HepG2 (cell line): ENCODE data around the gene STIP1. TPM values are rescaled to one million over a fixed set of nuclear protein-coding genes. Genes with fewer than 3 reads are reported as not detected.

ENCODE experiments used
- CBX5 ChIP-seq: sonication (generic); formaldehyde crosslinking; IDR thresholded peaks from 2 replicates; pipeline ENCODE4 v1.4.0; 2020; ENCODE audit warnings: missing genetic modification reagents, borderline replicate concordance
- CC2D1A ChIP-seq: sonication (generic); formaldehyde crosslinking; IDR thresholded peaks from 2 replicates; pipeline ENCODE4 v1.8.1; 2023; ENCODE audit warnings: mild to moderate bottlenecking, missing genetic modification reagents
- DMTF1 ChIP-seq: sonication (generic); formaldehyde crosslinking; IDR thresholded peaks from 2 replicates; pipeline ENCODE4 v1.4.0; 2020; ENCODE audit warnings: mild to moderate bottlenecking, missing genetic modification reagents
- FOXP4 ChIP-seq: sonication (generic); formaldehyde crosslinking; IDR thresholded peaks from 2 replicates; pipeline ENCODE4 v1.4.0; 2020; ENCODE audit warnings: missing genetic modification reagents
- GATAD1 ChIP-seq: IDR thresholded peaks from 2 replicates; pipeline ENCODE4 v1.6.1; 2016; ENCODE audit warnings: missing genetic modification reagents, missing compliant biosample characterization
- GLI4 ChIP-seq: sonication (generic); formaldehyde crosslinking; IDR thresholded peaks from 2 replicates; pipeline ENCODE4 v1.5.1; 2020; ENCODE audit warnings: missing genetic modification reagents, mild to moderate bottlenecking, moderate library complexity, borderline replicate concordance
- GTF2F1 ChIP-seq: fragments of 150-350 bp; IDR thresholded peaks from 2 replicates; pipeline ENCODE4 v1.6.1; 2014; ENCODE audit warnings: low read length
- KDM3A ChIP-seq: IDR thresholded peaks from 2 replicates; pipeline ENCODE4 v1.6.1; 2018; ENCODE audit warnings: low read depth, missing compliant biosample characterization
- NFIC ChIP-seq: IDR thresholded peaks from 2 replicates; pipeline ENCODE4 v1.6.1; 2012; ENCODE audit warnings: mild to moderate bottlenecking, low read length, inconsistent platforms
- NR2F2 ChIP-seq: IDR thresholded peaks from 2 replicates; pipeline ENCODE4 v1.6.1; 2012; ENCODE audit warnings: low read depth, inconsistent platforms, borderline replicate concordance
- SAFB2 ChIP-seq: sonication (generic); formaldehyde crosslinking; IDR thresholded peaks from 2 replicates; pipeline ENCODE4 v1.5.1; 2020; ENCODE audit warnings: missing genetic modification reagents, low read depth, mild to moderate bottlenecking, borderline replicate concordance
- SNAI1 ChIP-seq: sonication (generic); formaldehyde crosslinking; IDR thresholded peaks from 2 replicates; pipeline ENCODE4 v1.5.0; 2020; ENCODE audit warnings: mild to moderate bottlenecking, missing genetic modification reagents, borderline replicate concordance
- THRA ChIP-seq: sonication (generic); formaldehyde crosslinking; IDR thresholded peaks from 2 replicates; pipeline ENCODE4 v1.4.0; 2020; ENCODE audit warnings: missing genetic modification reagents, borderline replicate concordance
- TSC22D2 ChIP-seq: sonication (generic); formaldehyde crosslinking; IDR thresholded peaks from 2 replicates; pipeline ENCODE4 v1.5.1; 2020; ENCODE audit warnings: missing genetic modification reagents, mild to moderate bottlenecking, borderline replicate concordance
- ZNF251 ChIP-seq: sonication (generic); formaldehyde crosslinking; IDR thresholded peaks from 2 replicates; pipeline ENCODE4 v1.9.0; 2021; ENCODE audit warnings: mild to moderate bottlenecking, missing genetic modification reagents
- ZNF275 ChIP-seq: sonication (generic); formaldehyde crosslinking; IDR thresholded peaks from 2 replicates; pipeline ENCODE4 v1.8.0; 2022; ENCODE audit warnings: missing genetic modification reagents, mild to moderate bottlenecking, inconsistent platforms, borderline replicate concordance
- ZNF513 ChIP-seq: sonication (generic); formaldehyde crosslinking; conservative IDR thresholded peaks from 2 replicates; pipeline ENCODE4 v1.5.0; 2020; ENCODE audit warnings: missing genetic modification reagents
- ZNF580 ChIP-seq: IDR thresholded peaks from 2 replicates; pipeline ENCODE4 v1.6.1; 2016; ENCODE audit warnings: low read depth, borderline replicate concordance
- ZNF629 ChIP-seq: sonication (generic); formaldehyde crosslinking; conservative IDR thresholded peaks from 2 replicates; pipeline ENCODE4 v1.5.0; 2020; ENCODE audit warnings: missing genetic modification reagents
- polyA plus RNA-seq, 8 experiments: library from polyadenylated mRNA; depleted of rRNA in 3 of 8; stranded (reverse) in 7 of 8; unstranded in 1 of 8; fragments of >200 nt; fragmentation: Illumina TruSeq in 4 of 8; extraction: Trizol in 4 of 8; gene quantifications; 2 replicates each; pipeline versions ENCODE4 v1.2.1 to v1.2.3, GENCODE V29; 2011 to 2016; ENCODE audit warnings: low read depth in 4 of 8, missing spikeins in 1 of 8, mixed read lengths in 1 of 8; ENCODE audit not compliant: insufficient read depth in 1 of 8
- total RNA-seq, 5 experiments: library from RNA; depleted of rRNA; stranded (reverse); fragments of >200 nt; fragmentation: Illumina TruSeq; extraction: Trizol; gene quantifications; 2 replicates each; pipeline ENCODE4 v1.2.3, GENCODE V29; 2016; ENCODE audit warnings: low read depth in 1 of 5

STIP1 gene
- total and polyA plus RNA-seq, 2 of the 13 experiments (the other 11 are each of a cell fraction or from before 2014, with no cell fraction given), result 81.1 to 217 TPM

GRCh38 chr11:64165842-64166635 lies 19.9 kb upstream of the STIP1 start, which contains the start of gene MACROD1 (continued):
- TF ChIP-seq SAFB2 (peak; percentile 31; the same call in 1 of the 2 replicates), ZNF275 (CRISPR knock-in tag) (no peak), GATAD1 (CRISPR knock-in tag) (peak; percentile 51; the same call in 1 of the 2 replicates), CC2D1A (CRISPR knock-in tag) (no peak), NFIC (no peak), SNAI1 (no peak), CBX5 (no peak; the same call in 1 of the 2 replicates), GLI4 (CRISPR knock-in tag) (peak; percentile 83; the same call in 1 of the 2 replicates), ZNF580 (CRISPR knock-in tag) (no peak; the same call in 1 of the 2 replicates), FOXP4 (CRISPR knock-in tag) (no peak), ZNF629 (CRISPR knock-in tag) (0 out of 2 replicates have a peak, but pooled peaks have one; percentile 8), DMTF1 (CRISPR knock-in tag) (no peak), THRA (peak; percentile 71), GTF2F1 (no peak), ZNF513 (CRISPR knock-in tag) (no peak), NR2F2 (no peak), ZNF251 (no peak), KDM3A (CRISPR knock-in tag) (no peak), TSC22D2 (CRISPR knock-in tag) (no peak)
